DOHH2 (cell line): ENCODE results near the gene ABCC9.
"Not testable (repeated sequence)": the region's sequence is repeated elsewhere in the genome, so short reads cannot be mapped to it uniquely, and the experiment has no call there.

Experiments used
- H3F3A ChIP-seq: fragments of 200-600 bp; sonication (generic), shearing (Covaris generic); 2 replicates; pipeline ENCODE4 v1.6.0; 2016; ENCODE audit warnings: antibody characterized with exemption, mild to moderate bottlenecking; ENCODE audit not compliant: control insufficient read depth, insufficient read depth
- H3K27ac ChIP-seq: fragments of 200-600 bp; sonication (generic); 2 replicates; pipeline ENCODE4 v1.5.1; 2014; ENCODE audit warnings: low read depth, mild to moderate bottlenecking, low read length, moderate library complexity
- H3K27me3 ChIP-seq: fragments of 200-600 bp; sonication (generic); 2 replicates; pipeline ENCODE4 v1.6.1; 2014; ENCODE audit warnings: mild to moderate bottlenecking, low read length, mixed read lengths; ENCODE audit not compliant: control insufficient read depth
- H3K36me3 ChIP-seq: fragments of 200-600 bp; sonication (generic); 2 replicates; pipeline ENCODE4 v1.6.1; 2014; ENCODE audit warnings: mild to moderate bottlenecking, low read length, moderate library complexity, mixed read lengths; ENCODE audit not compliant: control insufficient read depth
- H3K4me1 ChIP-seq: fragments of 200-600 bp; sonication (generic); 2 replicates; pipeline ENCODE4 v1.6.1; 2014; ENCODE audit warnings: mild to moderate bottlenecking, low read length, mixed read lengths; ENCODE audit not compliant: control insufficient read depth
- H3K4me2 ChIP-seq: fragments of 200-600 bp; sonication (generic); 2 replicates; pipeline ENCODE4 v1.6.0; 2014; ENCODE audit warnings: mild to moderate bottlenecking, low read length, moderate library complexity
- H3K4me3 ChIP-seq: fragments of 200-600 bp; sonication (generic); 2 replicates; pipeline ENCODE4 v1.5.1; 2014; ENCODE audit warnings: mild to moderate bottlenecking, low read length, mixed read lengths
- H3K79me2 ChIP-seq: fragments of 200-600 bp; sonication (generic); 2 replicates; pipeline ENCODE4 v1.6.1; 2014; ENCODE audit warnings: mild to moderate bottlenecking, low read length, mixed read lengths; ENCODE audit not compliant: control insufficient read depth
- H3K9me2 ChIP-seq: fragments of 200-600 bp; sonication (generic); replicated peaks from 2 replicates; pipeline ENCODE4 v1.6.1; 2014; ENCODE audit warnings: mild to moderate bottlenecking, low read length, mixed read lengths; ENCODE audit not compliant: control insufficient read depth
- H3K9me3 ChIP-seq: fragments of 200-600 bp; sonication (generic); 2 replicates; pipeline ENCODE4 v1.6.1; 2014; ENCODE audit warnings: antibody characterized with exemption, low read length, mixed read lengths; ENCODE audit not compliant: control insufficient read depth, insufficient read depth
- H4K20me1 ChIP-seq: fragments of 200-600 bp; sonication (generic); 2 replicates; pipeline ENCODE4 v1.6.0; 2014; ENCODE audit warnings: low read depth, mild to moderate bottlenecking, antibody characterized with exemption, low read length, moderate library complexity; ENCODE audit not compliant: control insufficient read depth, insufficient read depth
- EZH2phosphoT487 ChIP-seq: fragments of 200-600 bp; sonication (generic); IDR thresholded peaks from 2 replicates; pipeline ENCODE4 v1.6.1; 2017; ENCODE audit warnings: borderline replicate concordance, mild to moderate bottlenecking, antibody characterized with exemption, low read length, moderate library complexity, mixed read lengths
- TF ChIP-seq, protein P1 (sequence below): fragments of 200-600 bp; sonication (generic); IDR thresholded peaks from one replicate; pipeline ENCODE4 v1.5.1; 2014; ENCODE audit warnings: antibody characterized with exemption, mild to moderate bottlenecking, low read depth, low read length; ENCODE audit not compliant: poor library complexity, severe bottlenecking

ABCC9 gene

DNA sequence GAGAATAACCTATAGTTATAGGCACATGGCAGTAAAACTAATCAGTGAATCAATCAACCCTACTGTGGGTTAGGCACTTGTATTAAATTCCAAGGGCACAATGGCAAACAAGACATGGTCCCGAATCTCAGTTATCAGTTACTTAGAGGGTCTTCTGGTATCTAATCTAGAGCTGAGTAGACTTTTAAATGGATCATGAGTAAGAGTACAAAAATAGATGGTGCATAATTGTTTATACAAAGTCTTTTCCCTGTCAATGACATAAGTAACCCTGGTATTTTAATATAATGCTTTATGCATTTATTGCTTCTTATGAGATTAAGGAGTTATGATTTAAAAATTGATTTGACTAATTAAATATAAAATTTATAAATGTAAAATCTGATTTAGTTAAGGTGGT lies 143.7 kb downstream of the ABCC9 start:
- H3K9me2 ChIP-seq, result no peaks in the 10 kb centered on the region
- no peak overlapping the region for H3K27ac ChIP-seq
- H3K9me3 ChIP-seq, result no peaks in the 10 kb centered on the region
- no peak overlapping the region for H3K4me2 ChIP-seq
- TF ChIP-seq EZH2phosphoT487, result no peak
- TF ChIP-seq, protein P1, sequence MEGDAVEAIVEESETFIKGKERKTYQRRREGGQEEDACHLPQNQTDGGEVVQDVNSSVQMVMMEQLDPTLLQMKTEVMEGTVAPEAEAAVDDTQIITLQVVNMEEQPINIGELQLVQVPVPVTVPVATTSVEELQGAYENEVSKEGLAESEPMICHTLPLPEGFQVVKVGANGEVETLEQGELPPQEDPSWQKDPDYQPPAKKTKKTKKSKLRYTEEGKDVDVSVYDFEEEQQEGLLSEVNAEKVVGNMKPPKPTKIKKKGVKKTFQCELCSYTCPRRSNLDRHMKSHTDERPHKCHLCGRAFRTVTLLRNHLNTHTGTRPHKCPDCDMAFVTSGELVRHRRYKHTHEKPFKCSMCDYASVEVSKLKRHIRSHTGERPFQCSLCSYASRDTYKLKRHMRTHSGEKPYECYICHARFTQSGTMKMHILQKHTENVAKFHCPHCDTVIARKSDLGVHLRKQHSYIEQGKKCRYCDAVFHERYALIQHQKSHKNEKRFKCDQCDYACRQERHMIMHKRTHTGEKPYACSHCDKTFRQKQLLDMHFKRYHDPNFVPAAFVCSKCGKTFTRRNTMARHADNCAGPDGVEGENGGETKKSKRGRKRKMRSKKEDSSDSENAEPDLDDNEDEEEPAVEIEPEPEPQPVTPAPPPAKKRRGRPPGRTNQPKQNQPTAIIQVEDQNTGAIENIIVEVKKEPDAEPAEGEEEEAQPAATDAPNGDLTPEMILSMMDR, result no peak
- no peaks in the 10 kb centered on the region for H3K27me3 ChIP-seq
- no peaks in the 10 kb centered on the region for H3K36me3 ChIP-seq
- H4K20me1 ChIP-seq, result no peaks in the 10 kb centered on the region
- H3K4me1 ChIP-seq, result no peaks in the 10 kb centered on the region
- no peak overlapping the region for H3K4me3 ChIP-seq
- no peaks in the 10 kb centered on the region for H3F3A ChIP-seq
- H3K79me2 ChIP-seq, result no peaks in the 10 kb centered on the region

GRCh38 chr12:21795648-21796328 lies 145.4 kb downstream of the ABCC9 start:
- no peaks in the 10 kb centered on the region for H3K4me1 ChIP-seq
- H3K27me3 ChIP-seq, result no peaks in the 10 kb centered on the region
- no peaks in the 10 kb centered on the region for H3K79me2 ChIP-seq
- no peaks in the 10 kb centered on the region for H3K9me2 ChIP-seq
- H4K20me1 ChIP-seq, result no peaks in the 10 kb centered on the region
- H3K27ac ChIP-seq, result no peak overlapping the region
- no peaks in the 10 kb centered on the region for H3K9me3 ChIP-seq
- TF ChIP-seq, protein P1, result no peak
- TF ChIP-seq EZH2phosphoT487, result no peak
- H3K4me3 ChIP-seq, result no peak overlapping the region
- no peaks in the 10 kb centered on the region for H3K36me3 ChIP-seq
- no peak overlapping the region for H3K4me2 ChIP-seq
- H3F3A ChIP-seq, result no peaks in the 10 kb centered on the region

DNA sequence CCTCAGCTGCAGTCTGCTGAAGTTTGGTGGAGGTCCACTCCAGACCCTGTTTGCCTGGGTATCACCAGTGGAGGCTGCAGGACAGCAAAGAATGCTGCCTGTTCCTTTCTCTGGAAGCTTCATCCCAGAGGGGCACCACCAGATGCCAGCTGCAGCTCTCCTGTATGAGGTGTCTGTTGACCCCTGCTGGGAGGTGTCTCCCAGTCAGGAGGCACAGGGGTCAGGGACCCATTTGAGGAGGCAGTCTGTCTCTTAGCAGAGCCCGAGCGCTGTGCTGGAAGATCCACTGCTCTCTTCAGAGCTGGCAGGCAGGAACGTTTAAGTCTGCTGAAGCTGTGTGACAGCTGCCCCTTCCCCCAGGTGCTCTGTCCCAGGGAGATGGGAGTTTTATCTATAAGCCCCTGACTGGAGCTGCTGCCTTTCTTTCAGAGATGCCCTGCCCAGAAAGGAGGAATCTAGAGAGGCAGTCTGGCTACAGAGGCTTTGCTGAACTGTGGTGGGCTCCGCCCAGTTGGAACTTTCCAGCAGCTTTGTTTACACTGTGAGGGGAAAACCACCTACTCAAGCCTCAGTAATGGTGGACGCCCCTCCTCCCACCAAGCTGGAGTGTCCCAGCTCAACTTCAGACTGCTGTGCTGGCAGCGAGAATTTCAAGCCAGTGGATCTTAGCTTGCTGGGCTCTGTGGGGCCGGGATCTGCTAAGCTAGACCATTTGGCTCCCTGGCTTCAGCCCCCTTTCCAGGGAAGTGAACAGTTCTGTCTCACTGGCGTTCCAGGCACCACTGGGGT lies 146.2 kb downstream of the ABCC9 start:
- not testable (repeated sequence) for H3F3A ChIP-seq, H3K4me2 ChIP-seq, H3K9me3 ChIP-seq, H3K4me1 ChIP-seq, H3K4me3 ChIP-seq, H3K36me3 ChIP-seq, H3K27me3 ChIP-seq, H4K20me1 ChIP-seq, H3K79me2 ChIP-seq, H3K27ac ChIP-seq, H3K9me2 ChIP-seq

DNA sequence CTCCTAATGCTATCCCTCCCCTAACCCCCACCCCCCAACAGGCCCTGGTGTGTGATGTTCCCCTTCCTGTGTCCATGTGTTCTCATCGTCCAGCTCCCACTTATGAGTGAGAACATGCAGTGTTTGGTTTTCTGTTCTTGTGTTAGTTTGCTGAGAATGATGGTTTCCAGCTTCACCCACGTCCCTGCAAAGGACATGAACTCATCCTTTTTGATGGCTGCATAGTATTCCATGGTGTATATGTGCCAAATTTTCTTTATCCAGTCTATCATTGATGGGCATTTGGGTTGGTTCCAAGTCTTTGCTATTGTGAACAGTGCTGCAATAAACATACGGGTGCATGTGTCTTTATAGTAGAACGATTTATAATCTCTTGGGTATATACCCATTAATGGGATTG lies 151.5 kb downstream of the ABCC9 start:
- H3K79me2 ChIP-seq, H3K4me2 ChIP-seq, H3K4me1 ChIP-seq, H3K4me3 ChIP-seq, H4K20me1 ChIP-seq, H3K9me2 ChIP-seq, H3K9me3 ChIP-seq, H3F3A ChIP-seq, H3K27ac ChIP-seq, H3K27me3 ChIP-seq, H3K36me3 ChIP-seq: not testable (repeated sequence)
